ENCODE measurements around the gene SMCO4.

DNA sequence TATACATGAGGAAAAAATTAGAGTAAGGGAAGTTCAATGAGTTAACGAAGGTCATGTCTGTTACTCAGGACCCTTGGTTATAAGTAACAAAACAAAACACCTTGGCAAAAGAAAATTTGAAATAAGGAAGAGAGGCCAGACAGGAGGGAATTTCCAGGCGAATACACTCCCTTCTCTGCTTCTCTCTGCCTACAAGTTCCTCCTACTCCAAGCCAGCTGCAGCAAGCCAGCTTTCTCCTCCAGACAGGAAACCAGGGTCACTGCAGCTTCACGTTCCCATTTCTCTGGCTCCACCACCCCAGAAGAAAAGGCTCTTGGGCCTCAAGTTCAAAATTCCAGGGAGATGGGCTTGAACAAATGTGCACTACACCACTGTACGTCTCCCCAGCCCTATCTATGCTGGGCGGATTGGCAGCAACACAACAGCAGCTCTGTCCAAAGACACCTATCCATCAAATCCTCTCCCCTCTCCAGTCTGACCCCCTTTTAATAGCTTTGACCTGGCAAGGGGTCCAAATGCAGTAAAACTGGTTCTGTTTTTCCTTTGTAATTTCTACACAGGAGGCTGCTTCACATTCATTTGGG is 27.7 kb downstream of the SMCO4 start:
- TF ChIP-seq, protein P1, sequence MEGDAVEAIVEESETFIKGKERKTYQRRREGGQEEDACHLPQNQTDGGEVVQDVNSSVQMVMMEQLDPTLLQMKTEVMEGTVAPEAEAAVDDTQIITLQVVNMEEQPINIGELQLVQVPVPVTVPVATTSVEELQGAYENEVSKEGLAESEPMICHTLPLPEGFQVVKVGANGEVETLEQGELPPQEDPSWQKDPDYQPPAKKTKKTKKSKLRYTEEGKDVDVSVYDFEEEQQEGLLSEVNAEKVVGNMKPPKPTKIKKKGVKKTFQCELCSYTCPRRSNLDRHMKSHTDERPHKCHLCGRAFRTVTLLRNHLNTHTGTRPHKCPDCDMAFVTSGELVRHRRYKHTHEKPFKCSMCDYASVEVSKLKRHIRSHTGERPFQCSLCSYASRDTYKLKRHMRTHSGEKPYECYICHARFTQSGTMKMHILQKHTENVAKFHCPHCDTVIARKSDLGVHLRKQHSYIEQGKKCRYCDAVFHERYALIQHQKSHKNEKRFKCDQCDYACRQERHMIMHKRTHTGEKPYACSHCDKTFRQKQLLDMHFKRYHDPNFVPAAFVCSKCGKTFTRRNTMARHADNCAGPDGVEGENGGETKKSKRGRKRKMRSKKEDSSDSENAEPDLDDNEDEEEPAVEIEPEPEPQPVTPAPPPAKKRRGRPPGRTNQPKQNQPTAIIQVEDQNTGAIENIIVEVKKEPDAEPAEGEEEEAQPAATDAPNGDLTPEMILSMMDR (IDR thresholded peaks at IDR 0.05; ENCODE audit: low read length): no peak
- no peak for TF ChIP-seq EZH2 (IDR thresholded peaks at IDR 0.05; ENCODE audit: borderline replicate concordance, low read length)

All from OCI-LY1 (cell line).